ENCODE data around the gene PROC.

PROC gene

DNA sequence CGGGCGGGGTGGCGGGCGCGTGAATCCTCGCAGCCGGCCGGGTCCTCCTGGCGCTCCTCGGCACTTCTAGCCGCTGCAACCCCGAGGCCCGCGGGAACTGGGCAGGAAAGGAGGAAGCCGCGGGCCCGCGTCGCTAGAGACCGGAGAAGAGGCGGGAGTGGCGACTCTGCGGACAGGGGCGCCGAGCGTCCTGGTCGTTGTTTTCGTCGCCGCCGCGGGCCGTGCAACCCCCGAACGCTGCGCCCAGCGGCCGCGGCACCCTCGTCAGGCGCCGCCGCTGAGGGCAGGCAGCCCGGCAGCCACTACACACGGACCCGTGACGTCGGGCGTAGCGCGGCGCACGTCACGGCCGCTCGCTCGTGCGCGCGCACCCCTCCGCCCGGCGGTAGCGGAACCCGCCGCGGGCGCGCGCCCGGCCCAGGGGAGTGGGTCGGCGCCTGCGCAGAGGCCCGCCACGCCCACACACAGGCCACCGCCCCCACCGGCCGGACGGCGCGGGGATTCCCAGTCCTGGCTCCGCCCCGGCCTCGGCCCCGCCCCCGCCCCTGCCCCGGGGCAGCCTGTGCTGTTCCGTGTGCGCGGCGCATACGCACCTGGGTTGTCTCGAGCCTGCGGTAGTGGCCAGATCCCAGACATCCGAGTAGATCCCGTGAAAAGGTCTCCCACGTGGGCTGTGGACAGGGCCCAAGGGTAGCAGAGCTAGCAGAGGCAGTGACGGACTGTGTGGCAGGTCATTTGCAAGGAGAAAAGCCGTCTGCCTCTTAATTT is 30.4 kb upstream of the PROC start, which contains the start of gene MAP3K2:
Gene MAP3K2, minus strand, starts transcription at position 321 of the 768 bp plus-strand sequence. CDS start 44,846 bp downstream, outside the sequence.
- DNase-seq (peak; percentile 93), ATAC-seq (ENCODE audit: insufficient read depth, low read depth) (peak; percentile 75)
- peak within 1 kb of the TSS; percentile 78 to 82 for H3K4me3 ChIP-seq (ENCODE audit: low read depth in 1 of 2, low read length in 2 of 2)
- peaks cover 43% of the 10 kb centered on the region for H3K4me1 ChIP-seq (ENCODE audit: insufficient read depth, low read length)
- H3K27me3 ChIP-seq (ENCODE audit: insufficient read depth, low read length, poor library complexity) = no peaks in the 10 kb centered on the region
- peaks cover 8% of the 10 kb centered on the region for H3K36me3 ChIP-seq (ENCODE audit: insufficient read depth, low read length)
- H3K9ac ChIP-seq (ENCODE audit: low read depth, low read length) = peak within 1 kb of the TSS; percentile 99
- H3K4me2 ChIP-seq (ENCODE audit: insufficient read depth, low read length) = peak within 1 kb of the TSS; percentile 74
- H3K9me3 ChIP-seq (ENCODE audit: insufficient read depth, low read length, severe bottlenecking) = no peaks in the 10 kb centered on the region
- TF ChIP-seq, protein P1, sequence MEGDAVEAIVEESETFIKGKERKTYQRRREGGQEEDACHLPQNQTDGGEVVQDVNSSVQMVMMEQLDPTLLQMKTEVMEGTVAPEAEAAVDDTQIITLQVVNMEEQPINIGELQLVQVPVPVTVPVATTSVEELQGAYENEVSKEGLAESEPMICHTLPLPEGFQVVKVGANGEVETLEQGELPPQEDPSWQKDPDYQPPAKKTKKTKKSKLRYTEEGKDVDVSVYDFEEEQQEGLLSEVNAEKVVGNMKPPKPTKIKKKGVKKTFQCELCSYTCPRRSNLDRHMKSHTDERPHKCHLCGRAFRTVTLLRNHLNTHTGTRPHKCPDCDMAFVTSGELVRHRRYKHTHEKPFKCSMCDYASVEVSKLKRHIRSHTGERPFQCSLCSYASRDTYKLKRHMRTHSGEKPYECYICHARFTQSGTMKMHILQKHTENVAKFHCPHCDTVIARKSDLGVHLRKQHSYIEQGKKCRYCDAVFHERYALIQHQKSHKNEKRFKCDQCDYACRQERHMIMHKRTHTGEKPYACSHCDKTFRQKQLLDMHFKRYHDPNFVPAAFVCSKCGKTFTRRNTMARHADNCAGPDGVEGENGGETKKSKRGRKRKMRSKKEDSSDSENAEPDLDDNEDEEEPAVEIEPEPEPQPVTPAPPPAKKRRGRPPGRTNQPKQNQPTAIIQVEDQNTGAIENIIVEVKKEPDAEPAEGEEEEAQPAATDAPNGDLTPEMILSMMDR (IDR thresholded peaks at IDR 0.05; ENCODE audit: borderline replicate concordance, extremely low read depth, low read length, poor library complexity, severe bottlenecking) = no peak
- no peak for TF ChIP-seq EZH2 (IDR thresholded peaks at IDR 0.05; ENCODE audit: borderline replicate concordance, low read depth, low read length, severe bottlenecking)
- H3K27ac ChIP-seq (ENCODE audit: low read length) = peak within 1 kb of the TSS; percentile 90
- peak within 1 kb of the TSS; percentile 88 for H2AFZ ChIP-seq (ENCODE audit: low read depth, low read length)
- H3K79me2 ChIP-seq (ENCODE audit: insufficient read depth, low read length) = peaks cover 47% of the 10 kb centered on the region
- peaks cover 28% of the 10 kb centered on the region for H4K20me1 ChIP-seq (ENCODE audit: insufficient read depth, low read length)

DNA sequence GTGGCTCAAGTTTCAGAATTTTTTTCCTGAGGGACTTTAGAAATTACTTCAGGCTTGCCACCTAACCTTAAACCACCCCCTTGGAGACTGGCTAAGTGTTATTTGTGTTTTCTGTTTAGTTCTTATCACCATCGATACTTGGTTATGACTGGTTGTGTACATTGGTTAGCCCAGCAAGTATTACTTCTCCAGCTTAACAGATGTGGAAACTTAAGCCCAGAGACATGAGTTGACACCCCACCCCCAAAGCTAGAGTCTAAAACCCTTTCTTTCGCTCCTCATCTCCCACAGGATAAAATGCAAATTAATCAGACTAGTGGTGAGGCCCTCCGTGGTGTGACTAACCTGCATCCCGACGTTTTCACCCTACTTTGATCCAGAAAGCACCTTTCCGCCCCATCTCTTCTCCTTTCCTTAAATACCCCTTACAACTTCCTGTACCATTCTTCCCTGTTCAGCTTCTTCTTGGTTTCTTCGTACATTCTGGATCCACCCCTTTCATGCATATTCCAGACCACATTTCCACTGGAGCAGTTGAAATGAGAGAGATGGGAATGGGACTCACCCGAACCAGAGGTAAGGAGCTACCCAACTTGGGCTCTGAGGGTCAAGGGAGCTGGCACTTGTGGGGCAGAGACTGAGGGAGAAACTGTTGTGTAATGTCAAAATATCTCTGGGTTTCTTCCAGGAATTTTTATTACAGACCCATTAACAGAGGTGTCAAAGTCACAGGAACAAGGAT is 29.6 kb upstream of the PROC start:
- Histone ChIP-seq H3K4me1 (ENCODE audit: insufficient read depth, low read length) (peaks cover 45% of the 10 kb centered on the region), H4K20me1 (ENCODE audit: insufficient read depth, low read length) (peaks cover 21% of the 10 kb centered on the region), H3K79me2 (ENCODE audit: insufficient read depth, low read length) (peaks cover 39% of the 10 kb centered on the region), H3K27ac (ENCODE audit: low read length) (peak overlapping the region; percentile 81), H2AFZ (ENCODE audit: low read depth, low read length) (peak overlapping the region; percentile 88), H3K36me3 (ENCODE audit: insufficient read depth, low read length) (peaks cover 8% of the 10 kb centered on the region), H3K4me3 (ENCODE audit: low read depth in 1 of 2, low read length in 2 of 2) (peak overlapping the region; percentile 21 to 82; a peak in 3 of 4 replicates), H3K4me2 (ENCODE audit: insufficient read depth, low read length) (peak overlapping the region; percentile 74), H3K27me3 (ENCODE audit: insufficient read depth, low read length, poor library complexity) (no peaks in the 10 kb centered on the region), H3K9ac (ENCODE audit: low read depth, low read length) (peak overlapping the region; percentile 99), H3K9me3 (ENCODE audit: insufficient read depth, low read length, severe bottlenecking) (no peaks in the 10 kb centered on the region)
- no peak for DNase-seq
- no peak for TF ChIP-seq EZH2 (IDR thresholded peaks at IDR 0.05; ENCODE audit: borderline replicate concordance, low read depth, low read length, severe bottlenecking)
- TF ChIP-seq, protein P1 (IDR thresholded peaks at IDR 0.05; ENCODE audit: borderline replicate concordance, extremely low read depth, low read length, poor library complexity, severe bottlenecking) = no peak
- ATAC-seq (ENCODE audit: insufficient read depth, low read depth) = no peak

DNA sequence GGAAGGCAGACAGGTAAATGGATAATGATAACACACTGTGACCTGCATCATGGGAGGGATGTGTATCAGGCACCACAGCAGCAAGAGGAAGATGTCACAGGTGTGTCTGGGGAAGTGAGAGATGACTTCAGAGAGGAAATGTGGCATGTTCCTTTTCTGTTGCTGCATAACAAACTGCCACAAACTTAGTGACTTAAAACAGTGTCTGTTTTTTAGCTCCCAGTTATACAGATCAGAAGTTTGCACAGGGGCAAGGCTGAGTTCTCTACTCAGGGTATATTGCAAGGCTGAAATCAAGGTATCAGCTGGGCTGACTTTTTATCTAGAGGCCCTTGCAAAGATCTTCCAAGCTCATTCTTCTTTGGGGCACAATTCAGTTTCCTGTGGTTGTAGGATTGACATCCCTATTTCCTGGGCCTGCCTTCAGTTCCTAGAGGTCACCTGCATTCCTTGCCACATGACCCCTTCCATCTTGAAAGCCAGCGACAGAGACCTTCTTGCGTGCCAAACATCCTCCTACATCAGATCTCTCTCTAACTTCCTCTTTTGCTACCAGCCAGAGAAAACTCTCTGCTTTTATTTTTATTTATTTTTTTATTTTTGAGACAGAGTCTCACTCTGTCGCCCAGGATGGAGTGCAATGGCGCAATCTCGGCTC is 28.3 kb upstream of the PROC start:
- H3K4me3 ChIP-seq (ENCODE audit: low read depth in 1 of 2, low read length in 2 of 2) = no peak overlapping the region
- H2AFZ ChIP-seq (ENCODE audit: low read depth, low read length) = no peak overlapping the region
- H3K4me1 ChIP-seq (ENCODE audit: insufficient read depth, low read length) = peaks cover 40% of the 10 kb centered on the region
- ATAC-seq (ENCODE audit: insufficient read depth, low read depth) (no peak), DNase-seq (no peak)
- H3K27ac ChIP-seq (ENCODE audit: low read length) = no peak overlapping the region
- H3K27me3 ChIP-seq (ENCODE audit: insufficient read depth, low read length, poor library complexity) = no peaks in the 10 kb centered on the region
- no peaks in the 10 kb centered on the region for H3K9me3 ChIP-seq (ENCODE audit: insufficient read depth, low read length, severe bottlenecking)
- H3K36me3 ChIP-seq (ENCODE audit: insufficient read depth, low read length) = peaks cover 2% of the 10 kb centered on the region
- peaks cover 15% of the 10 kb centered on the region for H4K20me1 ChIP-seq (ENCODE audit: insufficient read depth, low read length)
- H3K4me2 ChIP-seq (ENCODE audit: insufficient read depth, low read length) = no peak overlapping the region
- TF ChIP-seq, protein P1 (IDR thresholded peaks at IDR 0.05; ENCODE audit: borderline replicate concordance, extremely low read depth, low read length, poor library complexity, severe bottlenecking) = no peak
- no peak for TF ChIP-seq EZH2 (IDR thresholded peaks at IDR 0.05; ENCODE audit: borderline replicate concordance, low read depth, low read length, severe bottlenecking)
- H3K9ac ChIP-seq (ENCODE audit: low read depth, low read length) = no peak overlapping the region
- H3K79me2 ChIP-seq (ENCODE audit: insufficient read depth, low read length) = peaks cover 27% of the 10 kb centered on the region

Data from DND-41 (cell line).